Endometrium (tissue), 2 donors: ENCODE results near the gene ALG1.
"Not testable (repeated sequence)": the region's sequence is repeated elsewhere in the genome, so short reads cannot be mapped to it uniquely, and the experiment has no call there.

Experiments
- FAIRE-seq: peaks from 2 replicates; lab custom pipeline; 2012; peaks lifted over from hg19 to GRCh38; lab: Jason Lieb, UNC
- donor health status: control.
- donor health status: control.

ALG1 gene

GRCh38 chr16:5044581-5044980, 27.1 kb upstream of the ALG1 start:
- not testable (repeated sequence) for FAIRE-seq

- no peak for FAIRE-seq
These were observed 26.0 kb upstream of the ALG1 start for GRCh38 chr16:5045499-5046115.

GRCh38 chr16:5046914-5047313, 24.7 kb upstream of the ALG1 start:
- no peak for FAIRE-seq

GRCh38 chr16:5054876-5055865, 16.5 kb upstream of the ALG1 start:
- FAIRE-seq: no peak

- FAIRE-seq: no peak
These were observed 15.3 kb upstream of the ALG1 start for GRCh38 chr16:5056352-5056751.

- FAIRE-seq: no peak
These were observed 13.2 kb upstream of the ALG1 start for GRCh38 chr16:5058476-5058875.

- no peak for FAIRE-seq
These were observed 12.1 kb upstream of the ALG1 start for GRCh38 chr16:5059386-5060072.

GRCh38 chr16:5060073-5060641, 11.5 kb upstream of the ALG1 start:
- no peak for FAIRE-seq

- FAIRE-seq: no peak
These were observed 9.6 kb upstream of the ALG1 start for GRCh38 chr16:5062051-5062450.

GRCh38 chr16:5062790-5063765, 8.6 kb upstream of the ALG1 start:
- no peak for FAIRE-seq

GRCh38 chr16:5064915-5065314, 6.7 kb upstream of the ALG1 start:
- FAIRE-seq: no peak

GRCh38 chr16:5065326-5065725, 6.3 kb upstream of the ALG1 start:
- no peak for FAIRE-seq

GRCh38 chr16:5065813-5066212, 5.8 kb upstream of the ALG1 start, which contains the start of gene C16orf89:
Gene C16orf89 (minus strand): TSS chr16:5065956. CDS start chr16:5065908, 48 bp downstream.
- no peak for FAIRE-seq

GRCh38 chr16:5066511-5066910, 5.1 kb upstream of the ALG1 start:
- FAIRE-seq: no peak

GRCh38 chr16:5069048-5069447, 2.6 kb upstream of the ALG1 start:
- no peak for FAIRE-seq

GRCh38 chr16:5069854-5070253, 1.8 kb upstream of the ALG1 start:
- FAIRE-seq: no peak

GRCh38 chr16:5070431-5071186, 1.0 kb upstream of the ALG1 start:
- FAIRE-seq: no peak

- FAIRE-seq: no peak
These were observed 332 bp upstream of the ALG1 start for GRCh38 chr16:5071341-5071680.

GRCh38 chr16:5072334-5073278, 963 bp downstream of the ALG1 start:
- FAIRE-seq: no peak
